ENCODE data around the gene GARS1. TPM values are rescaled to one million over a fixed set of nuclear protein-coding genes. Genes with fewer than 3 reads are reported as not detected.

GARS1 gene
- total and polyA plus RNA-seq, 9 of the 15 experiments (the other 6 are each of a cell fraction or from before 2014, with no cell fraction given) = 142 to 769 (median 272) TPM

DNA sequence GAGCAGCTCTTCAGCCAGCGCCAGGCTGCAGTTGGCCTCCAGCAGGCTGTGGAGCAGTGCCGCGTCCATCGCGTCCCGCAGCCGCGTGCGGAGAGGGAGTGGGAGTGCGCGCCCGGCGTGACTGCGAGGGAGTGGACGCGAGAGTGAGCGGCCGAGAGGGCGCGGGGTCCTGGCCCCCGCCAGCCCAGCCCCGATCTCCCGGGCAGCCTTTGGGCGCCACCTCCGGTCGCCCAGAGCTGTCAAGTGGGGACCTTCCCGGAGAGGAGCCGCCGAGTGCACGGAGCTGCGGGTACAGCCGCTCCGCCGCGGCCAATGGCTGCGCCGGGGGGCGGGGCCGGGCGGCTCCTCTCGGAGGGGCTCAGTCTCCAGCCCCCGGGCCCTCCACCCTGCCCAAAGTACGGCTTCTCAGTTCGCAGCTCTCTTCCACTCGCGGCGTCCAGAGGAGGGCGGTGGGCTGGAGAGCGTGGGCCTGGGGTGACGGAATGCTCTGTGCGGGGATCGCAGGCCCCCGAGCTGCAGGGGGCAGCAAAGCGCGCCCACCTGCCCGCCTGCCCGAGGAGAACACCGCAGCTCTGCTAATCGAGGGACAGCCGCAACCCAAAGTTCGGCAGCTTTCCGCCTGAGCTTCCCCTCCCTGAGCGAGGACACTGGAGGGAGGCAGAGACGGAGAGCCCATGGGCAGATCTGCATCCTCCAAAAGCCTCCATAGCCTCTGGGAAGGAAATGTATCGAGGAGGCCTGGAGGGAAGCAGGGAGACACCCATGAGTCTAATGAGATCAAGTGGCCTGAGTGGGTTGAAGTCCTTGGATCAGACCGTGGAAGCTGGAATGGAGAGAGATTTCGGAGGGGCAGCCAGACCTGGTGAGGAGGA lies 87.8 kb downstream of the GARS1 start, which contains the start of gene CRHR2 (continued):
- TF ChIP-seq L3MBTL2 (IDR thresholded peaks at IDR 0.05) (peak; percentile 49), ZNF589 (CRISPR knock-in tag; IDR thresholded peaks at IDR 0.05; ENCODE audit: low read depth) (no peak), ZBTB33 (CRISPR knock-in tag; IDR thresholded peaks at IDR 0.05) (peak; percentile 56; the same call in 1 of the 2 replicates), POLR2H (tag; IDR thresholded peaks at IDR 0.05; ENCODE audit: low read depth) (no peak), EWSR1 (IDR thresholded peaks at IDR 0.05; ENCODE audit: borderline replicate concordance, low read depth, partially characterized antibody) (no peak), NR4A1 (CRISPR knock-in tag; IDR thresholded peaks at IDR 0.05) (no peak), NR4A1 (tag; IDR thresholded peaks at IDR 0.05) (no peak)
- TF ChIP-seq, protein P1, sequence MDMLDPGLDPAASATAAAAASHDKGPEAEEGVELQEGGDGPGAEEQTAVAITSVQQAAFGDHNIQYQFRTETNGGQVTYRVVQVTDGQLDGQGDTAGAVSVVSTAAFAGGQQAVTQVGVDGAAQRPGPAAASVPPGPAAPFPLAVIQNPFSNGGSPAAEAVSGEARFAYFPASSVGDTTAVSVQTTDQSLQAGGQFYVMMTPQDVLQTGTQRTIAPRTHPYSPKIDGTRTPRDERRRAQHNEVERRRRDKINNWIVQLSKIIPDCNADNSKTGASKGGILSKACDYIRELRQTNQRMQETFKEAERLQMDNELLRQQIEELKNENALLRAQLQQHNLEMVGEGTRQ (CRISPR knock-in tag; IDR thresholded peaks at IDR 0.05) = no peak
